SK-N-MC (cell line): ENCODE data around the gene PRRX1.

ENCODE experiments used
- EZH2 ChIP-seq: fragments of 200-600 bp; sonication (generic); IDR thresholded peaks from one replicate; pipeline ENCODE4 v1.6.1; 2017; ENCODE audit warnings: antibody characterized with exemption
- FOXP2 ChIP-seq: optimal IDR thresholded peaks from 2 replicates; pipeline ENCODE3; 2011; ENCODE audit warnings: mild to moderate bottlenecking, moderate library complexity; ENCODE audit not compliant: insufficient read depth; ENCODE audit errors: extremely low read length, control extremely low read depth
- POLR2AphosphoS5 ChIP-seq: IDR thresholded peaks from 2 replicates; pipeline ENCODE4 v1.6.1; 2012; ENCODE audit warnings: mild to moderate bottlenecking, low read depth, low read length, borderline replicate concordance

- no peak for TF ChIP-seq POLR2AphosphoS5
- TF ChIP-seq EZH2 = no peak
- no peak for TF ChIP-seq FOXP2
Observed at GRCh38 chr1:170742600-170742999, 78.7 kb downstream of the PRRX1 start.
